ENCODE measurements around the gene SPTB.

GRCh38 chr14:64811676-64812075 is 68.0 kb downstream of the SPTB start:
- no peak for TF ChIP-seq FOXM1 (IDR thresholded peaks at IDR 0.05; ENCODE audit: borderline replicate concordance)
- no peak for TF ChIP-seq SUZ12 (IDR thresholded peaks at IDR 0.05)
- TF ChIP-seq BHLHE40 (IDR thresholded peaks at IDR 0.05; ENCODE audit: borderline replicate concordance), result no peak
- TF ChIP-seq HDGF (IDR thresholded peaks at IDR 0.05; ENCODE audit: borderline replicate concordance), result no peak
- TF ChIP-seq FOXA1 (IDR thresholded peaks at IDR 0.05), result no peak
- TF ChIP-seq LEF1 (IDR thresholded peaks at IDR 0.05; ENCODE audit: borderline replicate concordance), result no peak
